K562 (cell line): Measurements from ENCODE around the gene KDF1. TPM values are rescaled to one million over a fixed set of nuclear protein-coding genes. Genes with fewer than 3 reads are reported as not detected.

Source experiments
- ARID1B ChIP-seq: fragments of 450-650 bp; IDR thresholded peaks from 2 replicates; pipeline ENCODE4 v1.6.1; 2016; ENCODE audit warnings: antibody characterized with exemption, mild to moderate bottlenecking, inconsistent platforms
- BCL6 ChIP-seq: fragments of 250-450 bp; sonication (Bioruptor Pico); IDR thresholded peaks from 2 replicates; pipeline ENCODE4 v1.4.0; 2020
- DNMT1 ChIP-seq: fragments of 450-650 bp; IDR thresholded peaks from 2 replicates; pipeline ENCODE4 v1.6.1; 2016; ENCODE audit warnings: antibody characterized with exemption, mild to moderate bottlenecking
- DPF2 ChIP-seq: fragments of 450-650 bp; IDR thresholded peaks from 2 replicates; pipeline ENCODE4 v1.6.1; 2016
- KDM2B ChIP-seq: fragments of 250-450 bp; sonication (Bioruptor Pico); IDR thresholded peaks from 2 replicates; pipeline ENCODE4 v1.8.0; 2021; ENCODE audit warnings: mild to moderate bottlenecking, moderate library complexity
- MAZ ChIP-seq, 2 experiments: fragments of 450-650 bp in 1 of 2; sonication (generic) in 1 of 2; formaldehyde crosslinking; IDR thresholded peaks in 1 of 2; conservative IDR thresholded peaks in 1 of 2; 2 replicates each; pipeline versions ENCODE4 v1.4.0 to v1.5.0; 2020; ENCODE audit warnings: mild to moderate bottlenecking in 1 of 2, missing genetic modification reagents in 1 of 2
- PHTF2 ChIP-seq: fragments of 250-450 bp; sonication (Bioruptor Pico); IDR thresholded peaks from 2 replicates; pipeline ENCODE4 v1.5.0; 2021; ENCODE audit warnings: mild to moderate bottlenecking
- PYGO2 ChIP-seq: fragments of 450-650 bp; IDR thresholded peaks from 2 replicates; pipeline ENCODE4 v1.6.1; 2016; ENCODE audit warnings: mild to moderate bottlenecking, missing genetic modification characterization, moderate library complexity, missing compliant biosample characterization
- TAF7 ChIP-seq: fragments of 450-650 bp; IDR thresholded peaks from 2 replicates; pipeline ENCODE4 v1.6.1; 2016; ENCODE audit warnings: missing genetic modification characterization, missing compliant biosample characterization
- TCF3 ChIP-seq: sonication (generic); formaldehyde crosslinking; IDR thresholded peaks from 2 replicates; pipeline ENCODE4 v1.4.0; 2020; ENCODE audit warnings: mild to moderate bottlenecking, missing genetic modification reagents
- ZNF134 ChIP-seq: fragments of 250-450 bp; sonication (Bioruptor Pico); conservative IDR thresholded peaks from 2 replicates; pipeline ENCODE4 v1.4.0; 2020
- ZNF146 ChIP-seq: IDR thresholded peaks from one replicate; pipeline ENCODE4 v1.6.1; 2018; ENCODE audit warnings: missing compliant biosample characterization; ENCODE audit not compliant: unreplicated experiment
- ZNF780A ChIP-seq: fragments of 250-450 bp; sonication (Bioruptor Pico); IDR thresholded peaks from 2 replicates; pipeline ENCODE4 v1.5.0; 2021; ENCODE audit warnings: mild to moderate bottlenecking
- polyA plus RNA-seq, 8 experiments: library from polyadenylated mRNA; depleted of rRNA in 4 of 8; stranded (reverse) in 5 of 8; unstranded in 3 of 8; fragments of >200 nt; fragmentation: Nextera tagmentation in 2 of 8; fragmentation: Illumina TruSeq in 1 of 8; extraction: Ambion mirVana in 2 of 8; extraction: Trizol in 1 of 8; gene quantifications; 2 replicates each; pipeline versions ENCODE4 v1.2.1 to v1.2.3, GENCODE V29; 2011 to 2014; ENCODE audit warnings: inconsistent platforms in 1 of 8, missing spikeins in 1 of 8
- total RNA-seq, 7 experiments: library from RNA; depleted of rRNA in 6 of 7; stranded (reverse); fragments of >200 nt in 6 of 7; fragmentation: Illumina TruSeq in 2 of 7; extraction: Trizol in 2 of 7; gene quantifications; 2 replicates each; pipeline versions ENCODE4 v1.2.1 to v1.2.3, GENCODE V29; 2011 to 2021; ENCODE audit warnings: low replicate concordance in 1 of 7

Gene KDF1
- total and polyA plus RNA-seq, 9 of the 15 experiments (the other 6 are each of a cell fraction or from before 2014, with no cell fraction given), result 0.38 to 1.9 (median 0.83) TPM

DNA sequence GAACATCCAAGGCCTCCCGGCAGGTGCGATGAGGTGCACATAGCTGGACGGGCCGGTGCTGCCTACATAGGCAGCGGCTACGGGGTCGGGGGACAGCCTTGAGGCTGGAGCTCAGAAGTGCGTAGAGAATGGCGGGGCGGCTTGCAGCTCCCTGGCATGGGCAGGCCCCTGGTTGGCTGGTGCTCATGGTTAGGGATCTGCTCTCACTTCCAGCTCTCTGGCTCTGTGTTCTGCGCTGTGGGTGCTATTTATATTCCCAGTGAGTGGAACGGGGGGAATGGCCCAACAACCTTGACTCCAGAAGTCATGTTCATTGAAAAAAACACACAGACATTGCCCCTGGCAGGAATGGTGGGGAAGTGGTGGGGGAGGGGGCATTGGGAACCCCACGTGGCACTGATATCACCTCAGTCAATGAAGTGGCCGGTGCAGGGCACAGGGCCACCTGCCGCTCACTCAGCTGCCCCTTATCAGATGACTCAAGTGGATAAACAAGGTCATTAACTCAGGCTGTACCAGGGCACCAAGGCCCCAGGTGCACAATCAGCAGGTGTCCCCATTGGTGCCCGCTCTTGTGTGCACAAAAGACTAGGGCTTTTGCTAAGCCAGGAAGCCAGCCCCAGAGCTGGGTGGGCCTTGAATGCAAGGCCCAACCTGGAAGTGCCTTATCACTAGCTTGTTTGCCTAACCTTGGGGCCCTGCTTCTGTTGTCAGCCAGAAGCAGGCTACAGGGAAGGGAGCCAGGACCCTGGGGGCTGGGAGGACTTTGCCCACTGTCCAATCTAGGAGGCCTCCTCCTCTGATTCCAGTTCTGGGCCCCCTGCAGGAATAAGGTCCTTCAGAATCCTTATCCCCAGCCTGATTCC lies 46.3 kb downstream of the KDF1 start, which contains the start of gene NR0B2 (continued):
- TF ChIP-seq DNMT1 (no peak), TAF7 (tag) (no peak), BCL6 (CRISPR knock-in tag) (peak; percentile 28; the same call in 1 of the 2 replicates), ARID1B (peak; percentile 70), ZNF780A (no peak), PHTF2 (CRISPR knock-in tag) (no peak), TCF3 (CRISPR knock-in tag) (peak; percentile 62), PYGO2 (tag) (peak; percentile 66; the same call in 1 of the 2 replicates), ZNF146 (CRISPR knock-in tag) (no peak), ZNF134 (CRISPR knock-in tag) (no peak), MAZ (CRISPR knock-in tag; conservative IDR thresholded peaks at IDR 0.05 in 1 of 2, IDR thresholded peaks at IDR 0.05 in 1 of 2) (peak in 1 of 2 experiments; percentile 69; a peak in 2 of 4 replicates), DPF2 (peak; percentile 69; the same call in 1 of the 2 replicates), KDM2B (CRISPR knock-in tag) (no peak)
